Trophoblast cell (in vitro differentiated cells and primary cell): ENCODE results near the gene KCNQ1.
A peak's percentile ranks its signal among the peaks of the same experiment; 100 is the strongest.

Experiments used
- DNase-seq, 2 donors: peaks; one replicate each; pipeline ENCODE4 v3.0.0-alpha.2; 2016
- H2AFZ ChIP-seq: 2 replicates; pipeline ENCODE4 v1.6.1; 2013; ENCODE audit warnings: low read length, moderate library complexity, mild to moderate bottlenecking; ENCODE audit not compliant: insufficient read depth, poor library complexity
- H2AK5ac ChIP-seq: 2 replicates; pipeline ENCODE4 v1.6.1; 2013; ENCODE audit warnings: mild to moderate bottlenecking, low read length
- H2BK120ac ChIP-seq: 2 replicates; pipeline ENCODE4 v1.6.1; 2013; ENCODE audit warnings: low read length, mild to moderate bottlenecking, moderate library complexity; ENCODE audit not compliant: insufficient read depth, poor library complexity
- H2BK12ac ChIP-seq: 2 replicates; pipeline ENCODE4 v1.6.1; 2013; ENCODE audit warnings: mild to moderate bottlenecking, low read length, moderate library complexity
- H2BK5ac ChIP-seq: 2 replicates; pipeline ENCODE4 v1.6.1; 2013; ENCODE audit warnings: low read length, low read depth, moderate library complexity, mild to moderate bottlenecking; ENCODE audit not compliant: poor library complexity
- H3K14ac ChIP-seq: 2 replicates; pipeline ENCODE4 v1.6.1; 2013; ENCODE audit warnings: mild to moderate bottlenecking, low read length
- H3K18ac ChIP-seq: 2 replicates; pipeline ENCODE4 v1.6.1; 2013; ENCODE audit warnings: mild to moderate bottlenecking, low read length
- H3K23ac ChIP-seq: 2 replicates; pipeline ENCODE4 v1.6.1; 2013; ENCODE audit warnings: low read length
- H3K27ac ChIP-seq: 2 replicates; pipeline ENCODE4 v1.5.1; 2013; ENCODE audit warnings: low read depth, mild to moderate bottlenecking, inconsistent platforms, low read length, moderate library complexity
- H3K27me3 ChIP-seq: 2 replicates; pipeline ENCODE4 v1.6.1; 2013; ENCODE audit warnings: inconsistent platforms, mild to moderate bottlenecking, low read length, moderate library complexity; ENCODE audit not compliant: insufficient read depth
- H3K36me3 ChIP-seq, 2 experiments: 1 replicate in 1 of 2; 2 replicates in 1 of 2; pipeline ENCODE4 v1.6.1; 2013; ENCODE audit warnings: low read length in 2 of 2, mild to moderate bottlenecking in 2 of 2, moderate library complexity in 1 of 2; ENCODE audit not compliant: insufficient read depth in 2 of 2, control insufficient read depth in 1 of 2
- H3K4ac ChIP-seq: 2 replicates; pipeline ENCODE4 v1.6.1; 2013; ENCODE audit warnings: low read depth, mild to moderate bottlenecking, low read length, moderate library complexity
- H3K4me1 ChIP-seq, 2 experiments: 1 replicate in 1 of 2; 2 replicates in 1 of 2; pipeline ENCODE4 v1.6.1; 2013; ENCODE audit warnings: low read length in 2 of 2, mild to moderate bottlenecking in 2 of 2, moderate library complexity in 1 of 2; ENCODE audit not compliant: insufficient read depth in 2 of 2, control insufficient read depth in 1 of 2
- H3K4me2 ChIP-seq: 2 replicates; pipeline ENCODE4 v1.6.1; 2013; ENCODE audit warnings: inconsistent platforms, mild to moderate bottlenecking, low read length, moderate library complexity
- H3K4me3 ChIP-seq: 2 replicates; pipeline ENCODE4 v1.5.1; 2013; ENCODE audit warnings: mild to moderate bottlenecking, low read depth, low read length, inconsistent platforms
- H3K79me1 ChIP-seq: one replicate; pipeline ENCODE4 v1.6.1; 2013; ENCODE audit warnings: low read length
- H3K79me2 ChIP-seq: 2 replicates; pipeline ENCODE4 v1.6.1; 2013; ENCODE audit warnings: low read length, mild to moderate bottlenecking; ENCODE audit not compliant: control insufficient read depth, insufficient read depth, poor library complexity
- H3K9ac ChIP-seq: 2 replicates; pipeline ENCODE4 v1.6.1; 2013; ENCODE audit warnings: mild to moderate bottlenecking, low read length
- H3K9me3 ChIP-seq: 2 replicates; pipeline ENCODE4 v1.6.1; 2013; ENCODE audit warnings: low read depth, mild to moderate bottlenecking, control low read depth, inconsistent platforms, low read length; ENCODE audit not compliant: insufficient read depth
- H4K12ac ChIP-seq: 2 replicates; pipeline ENCODE4 v1.6.1; 2013; ENCODE audit warnings: low read depth, mild to moderate bottlenecking, low read length, moderate library complexity
- H4K8ac ChIP-seq: 2 replicates; pipeline ENCODE4 v1.6.1; 2013; ENCODE audit warnings: low read depth, mild to moderate bottlenecking, low read length, moderate library complexity
- H4K91ac ChIP-seq: one replicate; pipeline ENCODE4 v1.6.1; 2013; ENCODE audit warnings: low read depth, mild to moderate bottlenecking, low read length, moderate library complexity
- WGBS: extraction: QIAGEN DNeasy Blood & Tissue Kit; methylation state at CpG from one replicate; pipeline ENCODE4 v1.1.7; 2013; ENCODE audit warnings: missing lambda C conversion rate; ENCODE audit not compliant: insufficient read length, insufficient coverage; ENCODE audit errors: extremely low coverage; 5-methylcytosine and 5-hydroxymethylcytosine counted together

Gene KCNQ1

DNA sequence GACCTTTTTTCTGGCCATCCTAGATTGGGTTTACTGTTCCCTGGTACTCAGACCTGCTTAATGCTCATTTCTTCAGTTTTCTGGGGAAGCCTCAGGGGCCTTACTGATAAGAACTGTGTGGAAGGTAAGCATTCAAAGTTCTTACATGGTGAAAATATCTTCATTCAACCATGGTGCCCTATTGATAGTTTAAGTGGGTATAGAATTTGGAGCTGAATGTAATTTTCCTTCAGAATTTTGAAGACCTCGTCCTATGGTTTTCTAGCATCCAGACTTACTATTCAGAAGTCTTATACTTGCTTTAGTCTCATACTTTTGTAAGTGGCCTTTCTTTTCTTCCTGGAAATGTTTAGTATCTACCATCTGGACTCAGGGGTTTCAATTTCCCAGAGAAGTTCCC, 365.0 kb downstream of the KCNQ1 start:
- WGBS: no CpG with 5 or more reads among the region's 1 CpG
- H2AFZ ChIP-seq: no peak overlapping the region
- no peak overlapping the region for H2BK12ac ChIP-seq
- DNase-seq: no peak
- H3K79me2 ChIP-seq: peaks cover 2% of the 10 kb centered on the region
- H3K4me1 ChIP-seq: peaks cover 8 to 19% of the 10 kb centered on the region in 2 experiments
- no peak overlapping the region for H3K14ac ChIP-seq
- H4K12ac ChIP-seq: no peak overlapping the region
- no peak overlapping the region for H3K23ac ChIP-seq
- H3K27me3 ChIP-seq: no peaks in the 10 kb centered on the region
- no peak overlapping the region for H4K91ac ChIP-seq
- no peaks in the 10 kb centered on the region for H3K36me3 ChIP-seq
- H2AK5ac ChIP-seq: no peak overlapping the region
- no peak overlapping the region for H3K27ac ChIP-seq
- no peak overlapping the region for H3K4me3 ChIP-seq
- H3K9me3 ChIP-seq: peaks cover 5% of the 10 kb centered on the region
- peaks cover 8% of the 10 kb centered on the region for H3K79me1 ChIP-seq
- H4K8ac ChIP-seq: no peak overlapping the region
- no peak overlapping the region for H2BK5ac ChIP-seq
- no peak overlapping the region for H3K4me2 ChIP-seq
- no peak overlapping the region for H3K18ac ChIP-seq
- no peak overlapping the region for H3K4ac ChIP-seq
- H2BK120ac ChIP-seq: no peak overlapping the region
- no peak overlapping the region for H3K9ac ChIP-seq

DNA sequence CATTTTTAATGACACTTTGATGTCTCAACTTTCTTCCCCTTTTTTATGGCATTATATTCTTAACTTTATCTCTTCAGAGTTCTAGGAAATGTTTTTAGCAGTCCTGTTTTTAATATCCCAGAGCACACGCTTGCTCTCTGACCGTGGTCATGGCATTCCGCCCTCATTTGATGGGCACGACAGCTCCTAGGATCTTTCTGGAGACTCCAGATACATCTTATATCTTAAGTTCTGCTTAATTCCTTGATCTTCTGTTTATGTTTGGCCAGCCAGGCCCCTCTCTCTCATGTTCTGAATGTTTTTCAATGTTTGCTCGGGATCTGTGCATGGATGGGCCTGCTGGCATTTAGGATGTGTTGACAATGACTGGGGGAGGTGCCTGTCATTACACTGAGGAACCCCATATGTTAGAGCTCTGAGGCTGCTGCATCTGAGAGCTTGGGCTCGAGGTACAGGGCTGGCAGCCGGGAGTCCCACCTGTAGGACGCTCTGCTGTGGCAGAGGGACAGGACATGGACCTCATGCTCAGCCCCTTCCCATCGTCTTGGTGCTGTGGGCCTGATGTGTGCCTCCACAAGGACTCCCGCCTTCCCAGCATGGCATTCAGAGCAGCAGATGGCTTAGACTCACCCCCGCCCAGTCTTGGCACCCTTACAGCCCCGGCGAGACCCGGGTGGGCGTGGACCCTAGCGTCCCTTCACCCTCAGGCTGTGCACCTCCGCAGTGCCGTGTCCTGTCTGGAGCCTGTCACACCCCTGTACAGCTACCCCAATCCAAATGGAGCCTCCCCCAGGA, 365.8 kb downstream of the KCNQ1 start:
- no peak overlapping the region for H3K18ac ChIP-seq
- H2BK5ac ChIP-seq: no peak overlapping the region
- no peak overlapping the region for H4K12ac ChIP-seq
- peaks cover 2% of the 10 kb centered on the region for H3K79me2 ChIP-seq
- H3K23ac ChIP-seq: no peak overlapping the region
- H3K27me3 ChIP-seq: no peaks in the 10 kb centered on the region
- peaks cover 8 to 15% of the 10 kb centered on the region in 2 experiments for H3K4me1 ChIP-seq
- no peak overlapping the region for H3K4me3 ChIP-seq
- H3K14ac ChIP-seq: no peak overlapping the region
- no peaks in the 10 kb centered on the region for H3K36me3 ChIP-seq
- no peak overlapping the region for H4K91ac ChIP-seq
- DNase-seq: no peak
- no peak overlapping the region for H2AFZ ChIP-seq
- no CpG with 5 or more reads among the region's 18 CpGs for WGBS
- no peak overlapping the region for H3K4me2 ChIP-seq
- H2AK5ac ChIP-seq: peak overlapping the region; percentile 13
- no peak overlapping the region for H3K27ac ChIP-seq
- no peak overlapping the region for H3K4ac ChIP-seq
- H2BK12ac ChIP-seq: no peak overlapping the region
- no peak overlapping the region for H3K9ac ChIP-seq
- no peak overlapping the region for H2BK120ac ChIP-seq
- H4K8ac ChIP-seq: no peak overlapping the region
- H3K9me3 ChIP-seq: peaks cover 7% of the 10 kb centered on the region
- H3K79me1 ChIP-seq: peaks cover 8% of the 10 kb centered on the region

DNA sequence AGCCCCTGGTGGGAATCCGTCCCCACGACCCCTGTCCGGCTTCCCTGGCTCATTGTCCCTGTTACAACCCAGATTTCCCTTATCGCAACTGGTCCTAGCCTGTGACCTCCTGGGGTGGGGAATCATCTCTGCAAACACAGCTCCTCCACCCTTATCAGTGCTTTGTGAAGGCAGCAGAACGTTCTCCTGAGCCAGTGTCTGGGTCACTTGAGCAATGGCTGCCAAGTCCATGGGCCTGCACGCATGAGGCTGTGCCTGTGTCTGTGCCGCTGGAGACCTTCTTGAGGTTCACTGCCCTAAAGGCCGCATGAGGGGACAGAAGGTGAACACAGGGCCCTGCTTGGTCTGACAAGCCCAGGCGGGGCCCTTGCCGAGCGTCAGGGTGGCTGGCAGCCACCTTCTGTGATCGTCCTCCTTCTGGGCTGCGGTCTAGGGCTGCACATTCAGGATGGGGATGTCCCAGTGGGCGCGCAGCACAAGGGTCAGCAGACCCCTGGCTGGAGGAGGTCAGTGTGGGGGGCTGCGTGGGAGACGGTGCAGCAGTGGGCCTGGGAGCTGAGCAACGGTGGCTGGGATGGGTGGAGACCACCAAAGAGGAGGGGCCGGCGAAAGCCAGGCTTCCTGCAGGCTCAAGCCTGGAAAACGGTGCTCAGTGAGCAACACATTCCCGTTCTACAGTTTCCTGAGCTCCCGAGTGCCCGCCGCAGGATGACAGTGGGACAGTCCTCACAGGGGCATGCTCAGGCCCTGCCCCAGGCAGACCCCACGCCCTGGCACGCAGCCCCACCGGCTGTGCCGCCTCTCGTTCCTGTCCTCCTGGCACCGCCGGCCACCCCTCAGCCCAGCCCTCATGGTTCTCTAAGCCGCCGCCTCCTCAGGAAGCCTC, 366.6 kb downstream of the KCNQ1 start:
- peak overlapping the region; percentile 6 for H2BK12ac ChIP-seq
- H3K79me2 ChIP-seq: peaks cover 2% of the 10 kb centered on the region
- no peak overlapping the region for H3K4me3 ChIP-seq
- no CpG with 5 or more reads among the region's 34 CpGs for WGBS
- H3K23ac ChIP-seq: no peak overlapping the region
- no peak overlapping the region for H4K8ac ChIP-seq
- H2BK5ac ChIP-seq: no peak overlapping the region
- H3K4me2 ChIP-seq: no peak overlapping the region
- no peak overlapping the region for H3K18ac ChIP-seq
- peaks cover 8% of the 10 kb centered on the region for H3K79me1 ChIP-seq
- no peaks in the 10 kb centered on the region for H3K36me3 ChIP-seq
- H3K4me1 ChIP-seq: peaks cover 8 to 15% of the 10 kb centered on the region in 2 experiments
- no peak overlapping the region for H2AK5ac ChIP-seq
- no peak overlapping the region for H3K9ac ChIP-seq
- peaks cover 15% of the 10 kb centered on the region for H3K9me3 ChIP-seq
- DNase-seq: no peak
- no peaks in the 10 kb centered on the region for H3K27me3 ChIP-seq
- H4K12ac ChIP-seq: no peak overlapping the region
- H3K27ac ChIP-seq: no peak overlapping the region
- H4K91ac ChIP-seq: peak overlapping the region; percentile 9
- no peak overlapping the region for H3K4ac ChIP-seq
- H2AFZ ChIP-seq: no peak overlapping the region
- H3K14ac ChIP-seq: no peak overlapping the region
- H2BK120ac ChIP-seq: no peak overlapping the region

DNA sequence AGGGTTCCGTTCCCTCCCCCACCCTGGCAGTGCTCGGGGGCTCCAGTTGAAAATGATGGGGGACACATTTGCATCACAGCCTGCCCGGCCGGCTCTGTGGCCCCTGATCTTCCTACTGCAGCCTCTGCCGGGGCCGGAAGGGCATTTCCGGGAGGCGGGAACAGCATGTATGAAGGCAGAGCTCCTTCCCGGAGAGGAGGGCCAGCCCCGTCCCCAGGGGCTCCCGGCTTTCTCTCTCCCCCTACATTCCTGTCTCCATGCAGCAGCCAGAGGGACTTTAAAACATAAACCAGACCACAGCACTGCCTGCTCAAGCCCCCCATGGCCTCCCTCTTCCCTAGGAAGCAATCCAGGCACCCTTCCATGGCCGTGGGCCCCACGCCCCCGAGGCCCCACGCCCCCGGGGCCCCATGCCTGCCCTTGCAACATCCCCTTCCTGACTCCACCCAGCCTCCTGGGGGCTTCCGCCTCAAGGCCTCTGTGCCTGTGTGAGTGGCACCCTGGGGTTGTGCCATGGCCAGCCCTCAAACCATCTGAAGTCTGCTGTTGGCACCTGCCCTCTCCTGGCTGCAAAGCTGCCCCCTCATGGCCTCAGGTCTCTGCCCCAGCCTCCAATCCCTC, 367.7 kb downstream of the KCNQ1 start:
- no peak overlapping the region for H3K27ac ChIP-seq
- peak overlapping the region; percentile 18 for H3K4me2 ChIP-seq
- no peaks in the 10 kb centered on the region for H3K36me3 ChIP-seq
- H3K79me2 ChIP-seq: peaks cover 2% of the 10 kb centered on the region
- no peak overlapping the region for H3K9ac ChIP-seq
- peak overlapping the region; percentile 7 for H2BK5ac ChIP-seq
- peaks cover 8% of the 10 kb centered on the region for H3K79me1 ChIP-seq
- DNase-seq: no peak
- no peaks in the 10 kb centered on the region for H3K27me3 ChIP-seq
- peak overlapping the region; percentile 18 for H4K8ac ChIP-seq
- peaks cover 19% of the 10 kb centered on the region for H3K9me3 ChIP-seq
- H3K4me3 ChIP-seq: no peak overlapping the region
- H4K12ac ChIP-seq: no peak overlapping the region
- no CpG with 5 or more reads among the region's 17 CpGs for WGBS
- H3K23ac ChIP-seq: no peak overlapping the region
- H4K91ac ChIP-seq: peak overlapping the region; percentile 4
- H2BK12ac ChIP-seq: no peak overlapping the region
- H3K4me1 ChIP-seq: peaks cover 8 to 18% of the 10 kb centered on the region in 2 experiments
- H3K14ac ChIP-seq: peak overlapping the region; percentile 17
- peak overlapping the region; percentile 18 for H3K18ac ChIP-seq
- H3K4ac ChIP-seq: no peak overlapping the region
- peak overlapping the region; percentile 34 for H2BK120ac ChIP-seq
- peak overlapping the region; percentile 34 for H2AK5ac ChIP-seq
- H2AFZ ChIP-seq: peak overlapping the region; percentile 32
